SK-N-SH (cell line): ENCODE results near the gene ZNF462. TPM values are rescaled to one million over a fixed set of nuclear protein-coding genes. Genes with fewer than 3 reads are reported as not detected.

ENCODE experiments used
- CTCF ChIA-PET: fragments of 300-600, 350-600 bp; formaldehyde crosslinking; extraction: SDS; loops from one replicate; lab custom pipeline; 2021; lab: Yijun Ruan, JAX
- POLR2A ChIA-PET: fragments of 350-600 bp; sonication (Branson Sonifier 250); formaldehyde crosslinking; extraction: SDS; loops from one replicate; lab custom pipeline; 2020; ENCODE audit warnings: antibody characterized with exemption, inconsistent platforms; lab: Yijun Ruan, JAX
- DNase-seq: peaks from one replicate; pipeline ENCODE4 v3.0.0; 2012
- H2AFZ ChIP-seq: fragments of 200-600 bp; sonication (generic); 2 replicates; pipeline ENCODE4 v1.8.1; 2016; ENCODE audit warnings: antibody characterized with exemption, mild to moderate bottlenecking, low read depth
- H3F3A ChIP-seq: fragments of 200-600 bp; sonication (generic); replicated peaks from 2 replicates; pipeline ENCODE3; 2016; ENCODE audit warnings: antibody characterized with exemption, mild to moderate bottlenecking; ENCODE audit not compliant: insufficient read depth
- H3K27ac ChIP-seq, 2 experiments: fragments of 200-500 bp in 1 of 2; fragments of 200-600 bp in 1 of 2; sonication (Bioruptor generic) in 1 of 2; sonication (generic), shearing (Covaris generic) in 1 of 2; 2 replicates each; pipeline versions ENCODE4 v1.5.1 to v1.6.1; 2014 to 2016; ENCODE audit warnings: low read depth in 2 of 2, inconsistent platforms in 1 of 2, low read length in 1 of 2, mild to moderate bottlenecking in 1 of 2, mixed read lengths in 1 of 2
- H3K27me3 ChIP-seq: fragments of 200-600 bp; sonication (generic), shearing (Covaris generic); 2 replicates; pipeline ENCODE4 v1.6.1; 2016; ENCODE audit warnings: mixed run types; ENCODE audit not compliant: insufficient read depth
- H3K36me3 ChIP-seq, 2 experiments: fragments of 200-500 bp in 1 of 2; fragments of 200-600 bp in 1 of 2; sonication (Bioruptor generic) in 1 of 2; sonication (generic) in 1 of 2; replicated peaks in 1 of 2; 2 replicates each; pipeline versions ENCODE3 to v1.5.1; 2014 to 2016; ENCODE audit warnings: low read length in 1 of 2, mild to moderate bottlenecking in 1 of 2; ENCODE audit not compliant: insufficient read depth in 2 of 2, control insufficient read depth in 1 of 2
- H3K4me1 ChIP-seq, 2 experiments: fragments of 200-500 bp in 1 of 2; fragments of 200-600 bp in 1 of 2; sonication (Bioruptor generic) in 1 of 2; sonication (generic), shearing (Covaris generic) in 1 of 2; 2 replicates each; pipeline versions ENCODE4 v1.5.1 to v1.6.1; 2014 to 2016; ENCODE audit warnings: low read depth in 1 of 2, low read length in 1 of 2, mixed run types in 1 of 2; ENCODE audit not compliant: insufficient read depth in 2 of 2, control insufficient read depth in 1 of 2
- H3K4me2 ChIP-seq: fragments of 200-600 bp; sonication (generic), shearing (Covaris generic); 2 replicates; pipeline ENCODE4 v1.6.1; 2017; ENCODE audit warnings: mixed run types
- H3K4me3 ChIP-seq, 2 experiments: fragments of 200-500 bp in 1 of 2; fragments of 200-600 bp in 1 of 2; sonication (Bioruptor generic) in 1 of 2; sonication (generic), shearing (Covaris generic) in 1 of 2; 2 replicates each; pipeline versions ENCODE4 v1.5.1 to v1.8.1; 2014 to 2016; ENCODE audit warnings: low read depth in 2 of 2, inconsistent platforms in 1 of 2, low read length in 1 of 2, mild to moderate bottlenecking in 1 of 2, mixed read lengths in 1 of 2, moderate library complexity in 1 of 2
- H3K79me2 ChIP-seq: fragments of 200-600 bp; sonication (generic); 2 replicates; pipeline ENCODE4 v1.8.1; 2017; ENCODE audit warnings: mild to moderate bottlenecking; ENCODE audit not compliant: insufficient read depth
- H3K9ac ChIP-seq: fragments of 200-600 bp; sonication (generic); 2 replicates; pipeline ENCODE4 v1.6.1; 2017; ENCODE audit warnings: mixed run types
- H3K9me2 ChIP-seq: fragments of 200-600 bp; sonication (generic); 2 replicates; pipeline ENCODE4 v1.6.1; 2017; ENCODE audit warnings: mixed run types
- H3K9me3 ChIP-seq: fragments of 200-600 bp; sonication (generic); 2 replicates; pipeline ENCODE4 v1.6.1; 2017; ENCODE audit warnings: mixed run types, mild to moderate bottlenecking, moderate library complexity
- H4K20me1 ChIP-seq: fragments of 200-600 bp; sonication (generic); 2 replicates; pipeline ENCODE4 v1.6.1; 2017; ENCODE audit warnings: mild to moderate bottlenecking, mixed run types; ENCODE audit not compliant: insufficient read depth
- ELF1 ChIP-seq: IDR thresholded peaks from 2 replicates; pipeline ENCODE4 v1.4.0; 2012
- EP300 ChIP-seq, 2 experiments: IDR thresholded peaks; 2 replicates each; pipeline versions ENCODE4 v1.4.0 to v1.6.1; 2012; ENCODE audit warnings: borderline replicate concordance in 1 of 2, low read depth in 1 of 2, low read length in 1 of 2
- EZH2phosphoT487 ChIP-seq: fragments of 200-600 bp; sonication (generic); IDR thresholded peaks from 2 replicates; pipeline ENCODE4 v1.6.1; 2017; ENCODE audit warnings: low read depth, mixed run types, mild to moderate bottlenecking, antibody characterized with exemption, moderate library complexity, borderline replicate concordance
- FOSL2 ChIP-seq: IDR thresholded peaks from 2 replicates; pipeline ENCODE4 v1.4.0; 2012; ENCODE audit warnings: low read depth, mild to moderate bottlenecking, moderate library complexity, borderline replicate concordance
- FOXJ3 ChIP-seq: sonication (generic); formaldehyde crosslinking; IDR thresholded peaks from 2 replicates; pipeline ENCODE4 v1.5.1; 2020; ENCODE audit warnings: mild to moderate bottlenecking, missing genetic modification reagents
- GATA2 ChIP-seq: sonication (generic); formaldehyde crosslinking; IDR thresholded peaks from 2 replicates; pipeline ENCODE4 v1.5.0; 2020; ENCODE audit warnings: mild to moderate bottlenecking, missing genetic modification reagents
- JUND ChIP-seq: IDR thresholded peaks from 2 replicates; pipeline ENCODE4 v1.4.0; 2012
- MEF2A ChIP-seq: IDR thresholded peaks from 2 replicates; pipeline ENCODE4 v1.4.0; 2012; ENCODE audit warnings: low read depth, borderline replicate concordance
- POLR2AphosphoS5 ChIP-seq: IDR thresholded peaks from 2 replicates; pipeline ENCODE4 v1.6.1; 2012; ENCODE audit warnings: low read depth, low read length
- RCOR1 ChIP-seq: fragments of 150-350 bp; IDR thresholded peaks from 2 replicates; pipeline ENCODE4 v1.6.1; 2017; ENCODE audit warnings: antibody characterized with exemption, low read length
- RXRA ChIP-seq: IDR thresholded peaks from 2 replicates; pipeline ENCODE4 v1.4.0; 2012; ENCODE audit warnings: low read depth, mild to moderate bottlenecking, borderline replicate concordance
- TAF1 ChIP-seq: IDR thresholded peaks from 2 replicates; pipeline ENCODE4 v1.6.1; 2012; ENCODE audit warnings: low read depth, mild to moderate bottlenecking, low read length, moderate library complexity, borderline replicate concordance
- YY1 ChIP-seq: IDR thresholded peaks from 2 replicates; pipeline ENCODE4 v1.4.0; 2012; ENCODE audit warnings: low read depth, mild to moderate bottlenecking
- WGBS: methylation state at CpG from one replicate; pipeline ENCODE4 v1.1.6; 2017; ENCODE audit warnings: low lambda C conversion rate; 5-methylcytosine and 5-hydroxymethylcytosine counted together
- polyA plus RNA-seq, 3 experiments: library from polyadenylated mRNA; depleted of rRNA; stranded (reverse); fragments of >200 nt; gene quantifications; 2 replicates each; pipeline ENCODE4 v1.2.3, GENCODE V29; 2012
- TF ChIP-seq, protein P1 (sequence below): IDR thresholded peaks from 2 replicates; pipeline ENCODE4 v1.6.1; 2012; ENCODE audit warnings: mild to moderate bottlenecking, low read depth, low read length, moderate library complexity
- TF ChIP-seq, protein P2 (sequence below): IDR thresholded peaks from 2 replicates; pipeline ENCODE4 v1.4.0; 2012; ENCODE audit warnings: low read depth, borderline replicate concordance
- TF ChIP-seq, protein P3 (sequence below): IDR thresholded peaks from 2 replicates; pipeline ENCODE4; 2012
- TF ChIP-seq, protein P4 (sequence below): IDR thresholded peaks from 2 replicates; pipeline ENCODE4 v1.4.0; 2012; ENCODE audit warnings: low read depth, borderline replicate concordance
- TF ChIP-seq, protein P5 (sequence below): IDR thresholded peaks from 2 replicates; pipeline ENCODE4 v1.4.0; 2012; ENCODE audit warnings: low read depth
- TF ChIP-seq, protein P6 (sequence below): fragments of 150-350 bp; IDR thresholded peaks from 2 replicates; pipeline ENCODE4 v1.6.1; 2017; ENCODE audit warnings: antibody characterized with exemption, low read length, low read depth, borderline replicate concordance

The ZNF462 gene
- polyA plus RNA-seq, 1 of the 3 experiments (the other 2 are of a cell fraction) = 5.2 TPM

DNA sequence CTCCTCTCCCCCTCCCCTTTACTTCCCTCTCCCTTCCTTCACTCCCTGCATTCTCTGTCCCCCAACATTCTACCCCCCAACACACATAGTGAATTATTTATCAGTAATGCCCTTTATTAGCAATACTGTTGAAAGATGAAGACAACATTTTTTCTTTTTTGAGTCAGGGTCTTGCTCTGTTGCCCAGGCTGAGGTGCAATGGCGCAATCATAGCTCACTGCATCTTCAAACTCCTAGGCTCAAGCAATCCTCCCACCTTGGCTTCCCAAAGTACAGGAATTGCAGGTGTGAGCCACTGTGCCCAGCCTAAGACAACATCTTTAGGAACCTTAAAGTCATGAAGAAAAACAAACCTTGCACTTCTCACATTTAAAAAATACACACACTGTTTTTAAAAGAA lies 130.6 kb downstream of the ZNF462 start:
- 100% methylated on average over 1 of the region's 1 CpG for WGBS
- POLR2A ChIA-PET = no interaction called here
- no peak overlapping the region for H3K4me3 ChIP-seq
- H3K9me3 ChIP-seq = no peaks in the 10 kb centered on the region
- no peaks in the 10 kb centered on the region for H3K4me1 ChIP-seq
- no peaks in the 10 kb centered on the region for H3K9me2 ChIP-seq
- no peak overlapping the region for H3K9ac ChIP-seq
- DNase-seq = no peak
- no peaks in the 10 kb centered on the region for H3K27me3 ChIP-seq
- H3K4me2 ChIP-seq = no peak overlapping the region
- no peaks in the 10 kb centered on the region for H3K79me2 ChIP-seq
- H2AFZ ChIP-seq = no peak overlapping the region
- H3K27ac ChIP-seq = no peak overlapping the region
- TF ChIP-seq, protein P1, sequence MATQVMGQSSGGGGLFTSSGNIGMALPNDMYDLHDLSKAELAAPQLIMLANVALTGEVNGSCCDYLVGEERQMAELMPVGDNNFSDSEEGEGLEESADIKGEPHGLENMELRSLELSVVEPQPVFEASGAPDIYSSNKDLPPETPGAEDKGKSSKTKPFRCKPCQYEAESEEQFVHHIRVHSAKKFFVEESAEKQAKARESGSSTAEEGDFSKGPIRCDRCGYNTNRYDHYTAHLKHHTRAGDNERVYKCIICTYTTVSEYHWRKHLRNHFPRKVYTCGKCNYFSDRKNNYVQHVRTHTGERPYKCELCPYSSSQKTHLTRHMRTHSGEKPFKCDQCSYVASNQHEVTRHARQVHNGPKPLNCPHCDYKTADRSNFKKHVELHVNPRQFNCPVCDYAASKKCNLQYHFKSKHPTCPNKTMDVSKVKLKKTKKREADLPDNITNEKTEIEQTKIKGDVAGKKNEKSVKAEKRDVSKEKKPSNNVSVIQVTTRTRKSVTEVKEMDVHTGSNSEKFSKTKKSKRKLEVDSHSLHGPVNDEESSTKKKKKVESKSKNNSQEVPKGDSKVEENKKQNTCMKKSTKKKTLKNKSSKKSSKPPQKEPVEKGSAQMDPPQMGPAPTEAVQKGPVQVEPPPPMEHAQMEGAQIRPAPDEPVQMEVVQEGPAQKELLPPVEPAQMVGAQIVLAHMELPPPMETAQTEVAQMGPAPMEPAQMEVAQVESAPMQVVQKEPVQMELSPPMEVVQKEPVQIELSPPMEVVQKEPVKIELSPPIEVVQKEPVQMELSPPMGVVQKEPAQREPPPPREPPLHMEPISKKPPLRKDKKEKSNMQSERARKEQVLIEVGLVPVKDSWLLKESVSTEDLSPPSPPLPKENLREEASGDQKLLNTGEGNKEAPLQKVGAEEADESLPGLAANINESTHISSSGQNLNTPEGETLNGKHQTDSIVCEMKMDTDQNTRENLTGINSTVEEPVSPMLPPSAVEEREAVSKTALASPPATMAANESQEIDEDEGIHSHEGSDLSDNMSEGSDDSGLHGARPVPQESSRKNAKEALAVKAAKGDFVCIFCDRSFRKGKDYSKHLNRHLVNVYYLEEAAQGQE = no peak
- TF ChIP-seq ELF1 = no peak
- TF ChIP-seq RCOR1 = no peak
- TF ChIP-seq, protein P2, sequence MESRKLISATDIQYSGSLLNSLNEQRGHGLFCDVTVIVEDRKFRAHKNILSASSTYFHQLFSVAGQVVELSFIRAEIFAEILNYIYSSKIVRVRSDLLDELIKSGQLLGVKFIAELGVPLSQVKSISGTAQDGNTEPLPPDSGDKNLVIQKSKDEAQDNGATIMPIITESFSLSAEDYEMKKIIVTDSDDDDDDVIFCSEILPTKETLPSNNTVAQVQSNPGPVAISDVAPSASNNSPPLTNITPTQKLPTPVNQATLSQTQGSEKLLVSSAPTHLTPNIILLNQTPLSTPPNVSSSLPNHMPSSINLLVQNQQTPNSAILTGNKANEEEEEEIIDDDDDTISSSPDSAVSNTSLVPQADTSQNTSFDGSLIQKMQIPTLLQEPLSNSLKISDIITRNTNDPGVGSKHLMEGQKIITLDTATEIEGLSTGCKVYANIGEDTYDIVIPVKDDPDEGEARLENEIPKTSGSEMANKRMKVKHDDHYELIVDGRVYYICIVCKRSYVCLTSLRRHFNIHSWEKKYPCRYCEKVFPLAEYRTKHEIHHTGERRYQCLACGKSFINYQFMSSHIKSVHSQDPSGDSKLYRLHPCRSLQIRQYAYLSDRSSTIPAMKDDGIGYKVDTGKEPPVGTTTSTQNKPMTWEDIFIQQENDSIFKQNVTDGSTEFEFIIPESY = no peak
- no peak for TF ChIP-seq FOXJ3 (CRISPR knock-in tag)
- TF ChIP-seq YY1 = no peak
- TF ChIP-seq FOSL2 = no peak
- TF ChIP-seq MEF2A = no peak
- TF ChIP-seq GATA2 (CRISPR knock-in tag) = no peak
- TF ChIP-seq POLR2AphosphoS5 = no peak
- TF ChIP-seq TAF1 = no peak
- TF ChIP-seq EP300 (IDR thresholded peaks at IDR 0.05; ENCODE audit: borderline replicate concordance in 1 of 2, low read depth in 1 of 2, low read length in 1 of 2) = no peak
- TF ChIP-seq, protein P3, sequence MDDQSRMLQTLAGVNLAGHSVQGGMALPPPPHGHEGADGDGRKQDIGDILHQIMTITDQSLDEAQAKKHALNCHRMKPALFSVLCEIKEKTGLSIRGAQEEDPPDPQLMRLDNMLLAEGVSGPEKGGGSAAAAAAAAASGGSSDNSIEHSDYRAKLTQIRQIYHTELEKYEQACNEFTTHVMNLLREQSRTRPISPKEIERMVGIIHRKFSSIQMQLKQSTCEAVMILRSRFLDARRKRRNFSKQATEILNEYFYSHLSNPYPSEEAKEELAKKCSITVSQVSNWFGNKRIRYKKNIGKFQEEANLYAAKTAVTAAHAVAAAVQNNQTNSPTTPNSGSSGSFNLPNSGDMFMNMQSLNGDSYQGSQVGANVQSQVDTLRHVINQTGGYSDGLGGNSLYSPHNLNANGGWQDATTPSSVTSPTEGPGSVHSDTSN = no peak
- no peak for TF ChIP-seq EZH2phosphoT487
- TF ChIP-seq, protein P4, sequence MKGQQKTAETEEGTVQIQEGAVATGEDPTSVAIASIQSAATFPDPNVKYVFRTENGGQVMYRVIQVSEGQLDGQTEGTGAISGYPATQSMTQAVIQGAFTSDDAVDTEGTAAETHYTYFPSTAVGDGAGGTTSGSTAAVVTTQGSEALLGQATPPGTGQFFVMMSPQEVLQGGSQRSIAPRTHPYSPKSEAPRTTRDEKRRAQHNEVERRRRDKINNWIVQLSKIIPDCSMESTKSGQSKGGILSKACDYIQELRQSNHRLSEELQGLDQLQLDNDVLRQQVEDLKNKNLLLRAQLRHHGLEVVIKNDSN = no peak
- TF ChIP-seq, protein P5, sequence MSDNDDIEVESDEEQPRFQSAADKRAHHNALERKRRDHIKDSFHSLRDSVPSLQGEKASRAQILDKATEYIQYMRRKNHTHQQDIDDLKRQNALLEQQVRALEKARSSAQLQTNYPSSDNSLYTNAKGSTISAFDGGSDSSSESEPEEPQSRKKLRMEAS = no peak
- no peak for TF ChIP-seq JUND
- TF ChIP-seq RXRA = no peak
- TF ChIP-seq, protein P6, sequence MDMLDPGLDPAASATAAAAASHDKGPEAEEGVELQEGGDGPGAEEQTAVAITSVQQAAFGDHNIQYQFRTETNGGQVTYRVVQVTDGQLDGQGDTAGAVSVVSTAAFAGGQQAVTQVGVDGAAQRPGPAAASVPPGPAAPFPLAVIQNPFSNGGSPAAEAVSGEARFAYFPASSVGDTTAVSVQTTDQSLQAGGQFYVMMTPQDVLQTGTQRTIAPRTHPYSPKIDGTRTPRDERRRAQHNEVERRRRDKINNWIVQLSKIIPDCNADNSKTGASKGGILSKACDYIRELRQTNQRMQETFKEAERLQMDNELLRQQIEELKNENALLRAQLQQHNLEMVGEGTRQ = no peak
- peaks cover 5% of the 10 kb centered on the region for H3F3A ChIP-seq
- CTCF ChIA-PET = no interaction called here
- peaks cover 24 to 50% of the 10 kb centered on the region in 2 experiments for H3K36me3 ChIP-seq
- no peaks in the 10 kb centered on the region for H4K20me1 ChIP-seq
